HG03575 (cell line): ENCODE results near the gene HAND2.

Experiments used
- ATAC-seq: cut with Tn5 transposase; IDR thresholded peaks from one replicate; pipeline ENCODE4 v1.9.1; 2021; ENCODE audit not compliant: unreplicated experiment, insufficient number of reproducible peaks, low FRiP score; ENCODE audit errors: extremely low read depth

HAND2 gene

DNA sequence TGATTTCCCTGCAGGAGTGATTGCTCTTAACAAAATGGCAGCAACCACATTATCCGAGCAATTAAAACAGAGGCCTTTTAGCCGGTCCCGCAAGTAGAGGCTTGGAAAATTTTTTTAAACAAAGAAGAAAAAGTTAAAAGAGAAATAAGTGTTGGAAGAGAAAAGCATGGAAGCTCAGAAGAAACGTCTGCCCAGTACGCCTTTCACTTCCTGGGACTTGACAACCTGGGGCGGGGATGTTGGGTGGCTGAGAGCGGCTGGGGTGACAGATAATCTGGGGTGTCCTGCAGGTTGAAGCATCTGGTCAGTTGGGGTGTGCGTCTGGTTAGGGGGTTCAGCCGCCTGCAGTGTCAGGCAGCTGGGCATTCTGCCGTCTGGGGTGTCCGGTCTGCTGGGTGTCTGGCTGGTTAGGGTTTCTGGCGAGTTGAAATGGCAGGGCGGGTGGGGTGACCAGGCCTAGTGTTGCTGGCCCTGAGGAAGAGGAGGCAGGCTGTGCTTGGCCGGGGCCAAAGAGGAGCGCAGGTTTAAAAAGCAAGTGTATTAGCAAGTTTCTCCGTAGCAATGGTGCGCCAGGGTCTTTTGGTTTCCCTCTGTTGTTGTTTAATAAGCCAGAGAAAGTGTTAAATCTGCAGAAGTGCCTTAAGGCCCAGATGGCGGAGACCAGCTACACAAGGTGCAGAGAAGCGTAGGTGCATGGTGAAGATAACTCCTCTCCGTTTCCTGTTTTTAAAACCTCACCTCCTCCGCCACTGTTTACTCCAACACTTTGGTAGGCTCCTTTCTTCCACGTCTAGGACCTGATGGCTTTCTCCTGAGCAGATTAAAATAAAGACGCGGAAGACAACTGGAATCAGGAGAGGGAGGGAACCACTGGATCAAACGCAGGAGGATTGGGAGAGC, 5.6 kb downstream of the HAND2 start:
- ATAC-seq, result no peak

DNA sequence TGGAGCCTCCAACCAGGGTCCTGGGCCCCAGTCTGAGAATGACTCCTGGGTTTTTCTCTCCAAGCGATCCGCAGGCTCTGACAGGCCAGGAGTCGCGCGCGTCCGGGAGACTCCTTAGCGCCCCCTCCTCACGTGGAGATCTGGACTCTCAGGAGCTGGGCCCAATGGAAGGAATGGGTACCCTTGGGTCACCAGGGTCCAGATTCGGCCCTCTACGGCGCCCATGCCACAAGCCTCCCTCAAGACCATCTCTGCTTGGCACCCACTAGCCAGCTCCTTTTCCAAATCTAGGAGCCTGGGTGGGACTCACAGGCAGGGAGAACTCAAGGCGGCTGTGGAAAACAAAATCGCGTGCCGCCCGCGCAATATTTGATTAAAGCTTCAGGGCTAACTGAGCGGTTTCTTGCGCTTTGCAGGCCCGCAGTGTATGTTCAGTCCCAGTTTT, 7.1 kb downstream of the HAND2 start:
- ATAC-seq, result no peak

DNA sequence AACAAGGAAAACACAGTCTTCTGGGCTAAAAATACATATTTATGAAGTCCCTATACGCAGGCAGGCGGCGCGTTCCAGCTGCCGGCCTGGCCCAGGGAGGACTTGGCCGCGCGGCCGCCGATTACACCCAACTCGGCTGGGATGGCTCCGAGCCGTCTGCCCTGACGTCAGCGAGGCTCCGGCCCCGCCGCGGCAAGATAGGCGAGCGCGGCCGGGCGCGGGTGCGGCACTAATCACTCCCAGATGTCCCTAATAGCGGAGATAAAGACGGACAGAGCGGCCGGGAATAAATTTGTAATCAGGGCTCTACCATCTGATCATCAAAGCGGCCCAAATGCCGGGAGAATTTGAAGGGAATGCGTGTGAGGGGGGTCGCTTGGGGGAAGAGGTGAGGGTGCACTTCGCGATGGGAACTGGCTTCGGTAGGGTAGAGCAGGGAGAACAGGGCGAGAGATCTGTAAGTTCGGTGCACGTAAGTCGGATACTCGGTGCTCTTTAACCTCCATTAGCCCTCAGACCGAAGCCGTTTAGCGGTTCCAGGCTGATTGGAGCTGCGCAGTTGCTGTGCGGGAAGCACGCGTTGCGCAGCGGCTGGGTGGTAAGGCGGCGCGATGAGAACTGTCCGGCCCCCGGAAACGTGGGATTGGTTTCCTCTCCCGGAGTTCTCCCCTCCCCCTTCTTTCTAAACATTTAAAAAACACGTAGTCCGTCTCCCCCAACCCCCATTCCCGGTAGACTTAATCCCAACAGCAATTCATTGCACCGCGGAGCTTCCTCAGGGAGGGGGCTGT, 7.7 kb downstream of the HAND2 start:
- ATAC-seq, result no peak

DNA sequence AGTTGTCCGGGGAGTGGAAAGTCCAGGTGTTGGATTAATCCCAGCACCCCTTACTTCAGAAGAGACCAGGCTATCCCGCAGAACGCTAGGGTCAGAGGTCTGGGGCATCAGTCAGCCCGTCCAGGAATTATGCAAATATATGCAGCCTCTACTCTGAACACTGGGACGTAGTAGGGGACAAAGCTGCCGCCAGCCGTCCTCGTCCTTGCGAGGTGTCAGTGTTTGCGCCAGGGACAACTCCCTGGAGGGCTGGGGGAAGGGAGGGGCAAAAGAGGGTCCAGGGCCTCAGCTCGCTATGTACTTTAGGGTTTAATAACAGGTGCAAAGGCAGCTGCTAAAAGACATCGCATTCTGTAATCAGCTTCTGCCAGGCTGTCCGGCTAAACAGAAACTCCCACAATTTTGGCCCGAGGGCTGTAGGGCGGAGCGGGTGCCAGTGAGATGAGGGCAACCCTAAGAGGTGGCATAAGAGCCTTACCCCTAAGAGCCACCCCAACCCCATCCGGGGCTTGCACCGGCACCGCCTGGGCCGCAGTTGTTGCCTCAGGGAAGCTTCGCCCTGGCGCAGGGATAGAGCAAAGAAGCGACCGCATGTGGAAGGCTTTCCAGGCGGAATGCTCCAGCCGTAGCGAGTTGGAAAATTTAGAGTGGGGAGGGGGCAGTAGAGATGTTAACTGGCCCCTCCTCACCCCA, 8.4 kb downstream of the HAND2 start:
- ATAC-seq, result no peak

DNA sequence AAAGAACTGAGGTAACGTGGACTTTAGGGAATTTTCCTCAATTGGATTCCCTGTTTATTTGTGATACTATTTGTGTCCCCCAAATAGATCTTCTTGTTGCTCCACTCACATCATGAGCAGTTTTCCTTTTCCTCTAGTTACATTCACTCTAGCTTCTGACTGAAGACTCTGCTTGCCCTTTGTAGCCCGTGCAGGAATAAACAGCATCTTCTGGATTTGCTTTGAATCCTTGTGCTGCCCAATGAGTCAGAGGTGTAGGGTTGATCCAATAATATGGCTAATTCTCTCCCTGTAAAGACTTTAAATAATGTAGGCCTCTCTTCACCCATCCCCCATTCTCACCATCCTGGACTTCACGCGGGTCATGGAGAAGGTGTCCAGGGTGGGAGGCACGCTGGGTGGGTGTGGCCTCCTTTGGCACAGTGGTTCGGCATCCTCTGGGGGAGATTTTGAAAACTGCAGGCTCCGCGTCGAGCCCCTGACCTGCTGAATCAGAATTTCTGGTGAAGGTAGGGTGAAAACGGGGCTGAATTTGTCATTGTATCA, 9.0 kb downstream of the HAND2 start:
- ATAC-seq, result no peak

DNA sequence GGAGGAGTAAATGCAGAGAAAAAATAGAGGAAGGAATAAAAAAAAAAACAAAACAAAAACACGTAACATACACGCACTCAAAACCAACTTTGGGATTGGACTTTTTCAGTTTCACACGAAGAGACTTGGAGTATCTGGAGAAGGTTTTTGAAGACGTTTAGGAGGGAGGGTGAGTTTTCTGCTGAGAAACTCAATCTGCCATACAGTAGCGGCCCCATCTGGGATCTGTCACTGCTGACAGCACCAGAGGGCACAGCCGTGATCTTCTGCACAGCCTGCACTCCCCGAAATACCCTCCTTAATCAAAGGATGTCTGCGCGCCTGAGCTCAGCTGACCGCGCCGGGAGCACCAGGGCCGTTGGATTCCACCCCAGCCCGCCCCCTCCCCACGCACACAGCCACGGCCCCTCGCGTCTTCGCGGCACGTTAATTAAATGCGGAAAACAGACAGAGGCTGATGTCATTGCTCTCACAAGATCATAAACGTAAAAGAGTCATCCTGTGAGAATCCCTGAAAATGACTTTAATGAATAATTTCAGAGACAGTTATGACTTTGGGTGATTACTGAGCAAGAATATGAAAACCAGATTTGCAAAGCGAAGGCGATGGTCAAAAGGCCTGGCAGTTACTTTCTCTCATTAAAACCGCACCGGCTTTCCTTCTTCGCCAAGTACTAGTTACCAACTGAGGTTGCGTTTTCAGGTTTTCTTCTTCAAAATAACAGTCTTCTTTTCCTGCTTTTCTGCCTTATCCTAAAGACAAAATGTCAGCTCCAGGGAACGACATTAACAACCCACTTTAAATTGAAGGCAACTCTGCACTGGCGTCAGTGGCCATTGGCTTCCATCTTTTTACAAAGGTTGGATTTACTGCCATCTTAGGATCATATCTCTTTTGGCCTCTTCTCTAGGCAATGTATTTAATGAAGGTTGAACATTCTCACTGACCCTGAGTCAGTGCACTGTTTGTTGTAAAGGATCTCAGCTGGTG, 10.6 kb downstream of the HAND2 start:
- no peak for ATAC-seq

DNA sequence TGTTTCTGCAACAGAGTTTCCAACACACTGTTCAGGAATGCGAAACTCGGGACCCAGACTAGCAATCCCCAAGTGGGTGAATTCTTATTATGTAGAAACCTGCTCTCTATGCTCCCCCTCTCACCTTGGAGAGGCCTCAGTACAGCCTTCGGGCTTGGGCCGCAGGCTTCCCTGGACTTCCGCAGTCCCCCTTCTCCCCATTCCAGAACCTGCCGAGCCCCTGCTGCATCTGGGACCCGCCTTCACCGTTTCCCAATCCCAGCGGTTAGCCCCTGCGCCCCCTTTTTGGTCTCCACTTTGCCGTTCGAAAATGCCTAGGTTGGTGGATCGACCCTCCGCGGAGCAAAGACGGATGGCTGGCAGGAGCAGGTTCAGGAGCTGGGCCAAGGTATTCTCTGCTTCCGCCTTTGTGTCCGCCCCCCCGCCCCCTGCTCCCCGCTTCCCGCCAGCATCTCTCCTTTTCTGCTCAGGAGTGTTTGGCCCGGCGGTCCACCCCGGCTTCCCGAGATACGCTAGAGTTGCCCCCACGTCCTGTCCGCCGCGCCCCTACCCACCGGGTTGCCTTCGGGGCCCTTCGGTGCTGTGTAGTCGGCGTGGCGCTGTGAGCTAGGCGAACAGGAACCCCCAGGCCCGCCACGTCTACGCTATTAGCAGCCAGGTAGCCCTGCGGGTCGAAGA, 11.5 kb downstream of the HAND2 start:
- no peak for ATAC-seq

DNA sequence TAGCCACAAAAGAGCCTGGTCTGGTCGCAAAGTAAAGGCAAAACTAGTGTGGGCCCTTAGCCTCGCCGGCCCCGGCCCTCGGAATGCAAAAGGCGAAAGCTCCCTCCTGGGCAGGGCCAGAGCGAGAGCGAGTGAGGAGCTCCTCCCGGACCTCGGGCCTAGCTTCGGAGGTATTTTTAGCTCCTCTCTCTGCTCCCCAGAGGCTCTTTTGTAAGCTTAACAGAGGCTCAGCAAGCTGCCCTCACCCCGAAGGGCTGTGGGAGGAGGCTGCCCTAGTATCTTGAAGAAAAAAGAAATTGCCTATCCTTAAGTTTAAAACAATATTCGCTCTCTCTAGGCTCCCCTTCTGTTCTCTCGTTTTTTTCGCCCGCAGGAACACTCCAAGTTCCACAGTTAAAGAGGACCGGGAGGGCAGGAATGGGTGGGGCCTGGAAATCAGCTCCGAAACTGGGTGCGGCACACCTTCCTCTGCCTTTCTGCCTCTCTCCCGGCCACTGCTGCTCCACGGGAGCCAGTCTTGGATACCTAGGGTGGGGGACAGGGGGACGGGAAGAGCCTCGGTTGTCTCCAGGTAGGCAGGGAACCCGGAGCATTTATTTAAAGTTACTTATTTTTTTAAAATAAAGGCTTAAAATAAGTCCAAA, 12.1 kb downstream of the HAND2 start:
- no peak for ATAC-seq

DNA sequence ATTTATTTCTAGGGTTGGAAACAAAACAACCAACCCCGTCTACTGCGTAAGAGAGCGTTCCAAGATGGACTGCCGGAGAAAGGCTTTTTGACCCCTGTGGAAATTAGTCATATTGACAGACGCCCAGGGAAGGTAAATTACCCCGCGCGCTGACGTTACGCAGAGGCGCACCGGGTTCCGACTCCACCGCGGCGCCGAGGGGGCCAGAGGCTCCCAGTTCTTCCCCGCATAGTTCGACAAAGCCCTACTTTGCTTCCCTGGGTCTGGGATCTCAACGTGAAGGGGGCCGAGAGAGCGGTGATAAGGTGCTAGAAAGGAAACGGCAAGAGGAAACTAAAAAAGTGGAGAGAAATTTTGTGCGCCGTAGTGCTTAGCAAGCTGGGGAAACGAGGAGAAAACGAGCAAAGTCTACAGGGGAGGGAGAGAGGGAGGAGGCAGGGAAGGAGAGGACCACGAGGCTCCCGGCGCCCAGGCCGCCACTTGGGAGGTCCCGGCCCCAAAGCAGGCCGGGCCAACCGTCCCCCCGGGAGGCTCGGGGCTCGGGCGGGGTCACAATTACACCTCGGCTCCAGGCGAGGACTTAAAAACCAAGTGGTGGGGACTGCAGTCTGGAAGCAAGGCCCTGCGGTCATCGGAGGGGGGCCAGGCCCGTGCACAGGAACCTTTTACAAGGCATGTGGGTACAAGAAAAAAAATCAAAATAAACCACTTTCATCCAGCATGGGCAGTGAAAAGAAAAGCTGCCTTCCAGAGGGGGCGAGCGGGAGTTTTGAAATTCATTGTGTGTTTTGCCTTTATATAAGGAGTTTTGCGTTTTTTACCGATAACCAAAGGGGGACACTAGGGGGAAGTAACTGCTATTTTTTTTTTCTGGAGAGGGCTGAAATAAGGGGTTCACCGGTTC, 13.2 kb downstream of the HAND2 start:
- no peak for ATAC-seq

DNA sequence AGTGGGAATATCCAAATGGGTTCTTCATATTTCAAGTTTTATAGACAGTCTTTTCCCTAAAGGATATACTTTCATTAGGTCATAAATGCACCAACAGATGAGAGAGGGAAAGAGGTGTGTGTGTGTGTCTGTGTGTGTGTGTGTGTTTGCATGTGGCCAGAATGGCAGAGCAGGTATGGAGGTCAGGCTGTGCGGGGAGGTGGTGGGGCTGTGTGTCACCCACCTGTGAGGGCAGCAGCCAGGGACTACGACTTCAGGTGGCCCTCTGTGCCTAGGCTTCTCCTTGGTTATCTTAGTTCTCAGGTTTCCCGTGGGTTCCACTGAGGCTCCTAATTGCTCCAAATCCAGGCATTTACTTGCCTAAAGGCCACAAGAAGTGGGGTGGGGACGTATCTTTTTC, 14.6 kb downstream of the HAND2 start:
- ATAC-seq, result no peak

DNA sequence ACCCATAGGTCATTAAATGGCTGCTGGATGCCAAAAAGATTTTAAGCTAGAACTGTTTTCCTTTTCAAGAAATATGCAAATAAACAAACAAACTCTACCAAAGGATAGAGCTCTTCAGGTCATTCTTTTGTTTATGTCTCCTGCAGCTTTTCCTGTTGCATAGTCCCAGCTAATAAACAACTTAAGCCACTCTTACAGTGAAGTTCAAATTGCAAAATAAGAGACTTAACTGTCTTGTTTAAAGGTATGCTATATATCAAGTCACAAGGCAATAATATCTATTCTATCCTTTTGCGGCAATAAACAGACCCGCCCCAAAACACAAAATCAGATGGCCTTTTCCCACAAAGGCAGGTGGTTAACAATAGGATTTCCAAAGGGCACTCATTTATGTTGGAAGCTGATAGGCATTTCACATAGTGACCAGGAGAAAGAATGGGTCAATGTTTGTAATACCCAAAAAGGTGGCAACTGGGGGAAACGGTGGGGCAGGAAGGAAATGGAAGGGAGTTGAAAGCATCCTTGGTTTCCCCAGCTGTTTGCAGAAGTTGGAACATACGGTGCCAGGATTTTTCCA, 15.3 kb downstream of the HAND2 start:
- no peak for ATAC-seq

DNA sequence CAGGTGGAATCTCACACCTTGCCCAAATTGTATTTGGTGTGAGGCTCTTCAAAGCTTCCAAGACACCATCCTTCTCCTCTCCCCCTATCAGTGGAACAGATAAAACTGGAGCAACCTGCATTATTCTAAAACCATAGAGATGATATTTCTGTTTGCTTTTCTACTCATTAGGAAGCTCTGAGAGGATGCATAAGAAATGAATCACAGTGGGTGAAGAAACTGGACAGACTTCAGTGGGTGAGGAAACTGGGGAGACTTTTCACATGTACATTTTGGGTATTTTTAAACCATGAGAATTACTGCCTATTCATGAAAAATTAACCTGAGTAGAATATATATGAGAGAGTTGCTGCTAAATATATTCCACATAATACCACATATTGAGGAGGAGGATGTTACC, 16.4 kb downstream of the HAND2 start:
- ATAC-seq, result no peak

DNA sequence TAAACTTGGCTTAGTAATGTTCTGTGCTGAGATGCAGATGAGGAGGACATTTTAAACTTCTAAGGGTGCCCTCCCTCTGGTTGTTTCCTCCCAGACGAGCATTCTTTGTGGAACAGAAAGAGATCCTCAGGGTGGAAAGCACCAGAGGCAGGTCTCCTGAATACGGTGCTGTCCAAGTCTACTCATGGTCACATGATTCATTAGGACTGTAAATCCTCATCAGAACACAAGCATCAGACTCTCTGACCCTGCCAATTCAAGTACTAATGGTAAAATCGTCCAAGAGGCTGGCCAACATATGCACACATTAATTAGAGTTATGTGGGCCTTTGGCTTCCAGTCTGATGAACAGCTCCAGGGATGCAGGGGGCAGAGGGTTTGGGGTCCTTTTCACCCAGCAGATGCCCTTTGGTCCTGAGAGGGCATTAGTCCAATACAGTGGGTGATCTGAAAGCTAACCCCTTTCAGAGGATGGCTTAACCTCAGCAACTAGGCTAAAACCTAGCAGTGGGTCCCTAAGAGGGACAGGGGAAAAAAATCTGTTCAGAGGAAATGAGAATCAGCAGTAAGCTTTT, 18.2 kb downstream of the HAND2 start:
- ATAC-seq, result no peak

DNA sequence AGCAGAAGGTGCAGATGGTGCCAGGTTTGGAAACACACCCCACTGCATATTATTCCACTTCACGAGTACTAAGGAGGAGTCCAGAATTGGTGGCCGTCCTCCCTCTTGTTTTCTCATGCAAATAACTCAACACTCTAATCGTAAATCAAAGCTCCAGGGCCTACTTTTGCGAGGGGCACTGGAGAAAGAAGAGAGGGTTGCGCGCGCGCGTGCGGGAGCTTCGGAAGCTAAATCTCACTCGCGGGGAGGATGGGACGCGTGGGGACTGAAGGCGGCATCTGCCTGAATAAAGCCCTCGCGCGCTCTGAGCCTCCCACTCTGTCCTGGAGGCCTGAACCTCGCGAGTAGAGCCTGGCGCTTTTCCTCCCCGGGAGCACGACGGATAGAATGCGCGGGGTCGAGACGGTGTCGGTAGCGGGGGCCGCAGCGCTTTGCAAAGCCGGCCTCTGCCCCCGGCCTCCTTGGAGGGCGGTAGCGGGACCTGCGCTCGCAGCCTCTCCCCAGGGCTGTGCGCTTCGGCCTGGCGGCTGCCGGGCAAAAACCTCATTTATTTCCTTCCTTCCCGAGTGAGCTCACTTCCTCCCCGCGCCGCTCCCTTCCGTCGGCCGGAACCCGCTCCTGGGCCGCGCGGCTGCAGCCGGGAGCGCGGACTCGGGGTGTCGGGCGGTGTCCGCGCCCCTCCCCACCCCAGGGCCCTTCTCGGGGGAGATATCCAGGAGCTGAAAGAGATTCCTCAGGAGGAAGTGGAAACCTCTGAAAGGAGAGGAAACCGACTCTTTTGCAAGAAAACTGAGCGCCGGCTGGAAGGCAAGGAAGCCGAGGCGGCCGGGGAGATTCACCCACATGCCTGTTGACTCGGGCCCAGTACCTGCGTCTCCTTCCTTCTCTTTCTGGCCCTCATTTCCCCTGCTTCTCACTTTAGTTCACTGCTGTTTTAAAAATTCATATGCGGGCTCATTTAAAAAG, 20.7 kb downstream of the HAND2 start:
- ATAC-seq, result no peak
